Bronchial epithelial cell (primary cell): ENCODE data around the gene STK32C. TPM values are rescaled to one million over a fixed set of nuclear protein-coding genes. Genes with fewer than 3 reads are reported as not detected.

Experiments
- DNase-seq: peaks from one replicate; pipeline ENCODE4 v3.0.0-alpha.2; 2010; ENCODE audit warnings: low read depth
- FAIRE-seq: peaks from 2 replicates; lab custom pipeline; 2011; peaks lifted over from hg19 to GRCh38; lab: Jason Lieb, UNC
- H3K27me3 ChIP-seq: 2 replicates; pipeline ENCODE4 v1.5.1; 2011; ENCODE audit warnings: low read length; ENCODE audit not compliant: control insufficient read depth, insufficient read depth
- H3K36me3 ChIP-seq: 2 replicates; pipeline ENCODE4 v1.5.1; 2011; ENCODE audit warnings: low read length; ENCODE audit not compliant: control insufficient read depth, insufficient read depth
- H3K4me3 ChIP-seq: 2 replicates; pipeline ENCODE4 v1.5.1; 2011; ENCODE audit warnings: mild to moderate bottlenecking, low read depth, low read length, control low read depth
- total RNA-seq: library from RNA; depleted of rRNA; stranded (reverse); fragments of >200 nt; gene quantifications from 2 replicates; pipeline ENCODE4 v1.2.1, GENCODE V29; 2014
- TF ChIP-seq, protein P1 (sequence below): IDR thresholded peaks from 2 replicates; pipeline ENCODE4 v1.5.1; 2011; ENCODE audit warnings: mild to moderate bottlenecking, moderate library complexity, low read length, control low read depth, inconsistent platforms; ENCODE audit not compliant: insufficient read depth, severe bottlenecking

The STK32C gene
- total RNA-seq, 1 donor from 2014 or later, result 9.7 TPM

GRCh38 chr10:132266594-132267161, 41.1 kb downstream of the STK32C start:
- Histone ChIP-seq H3K27me3 (no peaks in the 10 kb centered on the region), H3K36me3 (no peaks in the 10 kb centered on the region), H3K4me3 (no peak overlapping the region)
- TF ChIP-seq, protein P1, sequence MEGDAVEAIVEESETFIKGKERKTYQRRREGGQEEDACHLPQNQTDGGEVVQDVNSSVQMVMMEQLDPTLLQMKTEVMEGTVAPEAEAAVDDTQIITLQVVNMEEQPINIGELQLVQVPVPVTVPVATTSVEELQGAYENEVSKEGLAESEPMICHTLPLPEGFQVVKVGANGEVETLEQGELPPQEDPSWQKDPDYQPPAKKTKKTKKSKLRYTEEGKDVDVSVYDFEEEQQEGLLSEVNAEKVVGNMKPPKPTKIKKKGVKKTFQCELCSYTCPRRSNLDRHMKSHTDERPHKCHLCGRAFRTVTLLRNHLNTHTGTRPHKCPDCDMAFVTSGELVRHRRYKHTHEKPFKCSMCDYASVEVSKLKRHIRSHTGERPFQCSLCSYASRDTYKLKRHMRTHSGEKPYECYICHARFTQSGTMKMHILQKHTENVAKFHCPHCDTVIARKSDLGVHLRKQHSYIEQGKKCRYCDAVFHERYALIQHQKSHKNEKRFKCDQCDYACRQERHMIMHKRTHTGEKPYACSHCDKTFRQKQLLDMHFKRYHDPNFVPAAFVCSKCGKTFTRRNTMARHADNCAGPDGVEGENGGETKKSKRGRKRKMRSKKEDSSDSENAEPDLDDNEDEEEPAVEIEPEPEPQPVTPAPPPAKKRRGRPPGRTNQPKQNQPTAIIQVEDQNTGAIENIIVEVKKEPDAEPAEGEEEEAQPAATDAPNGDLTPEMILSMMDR, result no peak
- FAIRE-seq (no peak), DNase-seq (no peak)

- no peak for DNase-seq
- Histone ChIP-seq H3K27me3 (no peaks in the 10 kb centered on the region), H3K36me3 (no peaks in the 10 kb centered on the region), H3K4me3 (no peak overlapping the region)
- TF ChIP-seq, protein P1, result no peak
- FAIRE-seq, result no peak
Observed at GRCh38 chr10:132265890-132266496, 41.8 kb downstream of the STK32C start.

DNA sequence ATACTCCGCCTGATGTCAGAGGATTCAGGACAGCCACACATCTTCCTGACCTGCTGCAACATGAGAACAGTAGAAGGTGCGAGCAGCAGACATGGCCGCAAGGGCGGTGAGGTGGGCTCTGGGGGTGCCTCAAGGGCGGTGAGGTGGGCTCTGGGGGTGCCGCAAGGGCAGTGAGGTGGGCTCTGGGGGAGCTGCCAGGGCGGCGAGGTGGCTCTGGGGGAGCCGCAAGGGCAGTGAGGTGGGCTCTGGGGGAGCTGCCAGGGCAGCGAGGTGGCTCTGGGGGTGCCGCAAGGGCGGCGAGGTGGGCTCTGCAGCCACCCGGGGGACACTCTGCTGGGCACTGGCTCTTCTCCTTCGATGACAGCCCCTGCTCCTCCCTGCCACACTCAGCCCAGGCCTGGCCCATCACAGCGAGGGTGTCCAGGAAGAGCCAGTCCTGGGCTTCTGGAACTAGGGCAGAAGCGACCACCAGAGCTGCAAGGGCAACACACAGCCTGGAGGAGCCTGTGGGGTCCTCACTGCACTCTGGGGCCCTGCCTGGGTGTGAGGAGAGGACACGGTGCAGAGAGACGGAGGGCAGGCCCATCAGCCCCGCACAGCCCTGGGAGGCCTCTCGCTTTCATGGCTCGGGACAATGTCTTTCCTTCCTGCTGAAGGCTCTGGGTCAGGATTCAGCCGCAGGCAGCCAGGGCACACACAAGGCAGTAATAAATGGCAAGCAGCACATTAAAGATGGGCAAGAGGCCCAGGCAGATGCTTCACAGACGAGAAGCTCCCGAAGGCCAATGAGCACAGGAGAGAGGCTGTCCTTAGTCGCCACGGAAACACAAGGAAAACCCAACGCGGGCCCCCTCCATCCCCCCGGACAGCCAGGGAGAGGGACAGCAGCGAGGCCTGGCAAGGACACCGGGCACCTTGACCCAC, 42.5 kb downstream of the STK32C start:
- DNase-seq, result no peak
- H3K27me3 ChIP-seq, result no peaks in the 10 kb centered on the region
- TF ChIP-seq, protein P1, result no peak
- no peaks in the 10 kb centered on the region for H3K36me3 ChIP-seq
- no peak for FAIRE-seq
- H3K4me3 ChIP-seq, result no peak overlapping the region

DNA sequence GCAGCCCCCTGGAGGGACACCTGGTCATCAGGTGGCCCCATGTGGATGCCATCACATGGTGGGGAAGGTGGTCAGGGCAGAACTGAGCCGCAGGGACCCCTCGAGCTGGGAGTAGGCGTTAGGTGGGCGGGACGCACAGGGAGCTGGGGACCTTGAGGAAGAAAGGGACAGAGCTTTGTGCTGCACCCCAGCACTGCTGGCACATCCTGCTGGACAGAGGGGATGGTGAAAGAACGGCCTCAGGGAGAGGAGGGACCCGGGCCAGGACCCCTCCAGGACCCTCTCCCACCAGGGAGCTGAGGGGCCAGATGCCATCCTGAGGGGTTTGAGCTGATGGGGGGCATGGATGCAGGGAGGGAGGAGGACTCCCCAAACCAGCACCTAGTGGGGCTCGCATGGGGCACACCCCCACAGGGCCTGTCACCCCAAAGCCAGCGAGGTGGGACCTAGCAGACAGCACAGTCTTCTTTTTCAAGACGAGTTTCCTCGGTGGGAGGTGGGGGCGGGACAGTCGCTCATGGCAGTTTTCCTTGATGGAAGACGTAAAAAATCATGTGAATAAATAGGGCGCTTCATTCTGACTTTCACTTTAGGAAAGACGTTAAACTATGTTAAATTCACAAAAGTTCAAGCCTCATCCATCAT, 43.3 kb downstream of the STK32C start:
- DNase-seq (no peak), FAIRE-seq (no peak)
- TF ChIP-seq, protein P1, result no peak
- Histone ChIP-seq H3K4me3 (no peak overlapping the region), H3K27me3 (no peaks in the 10 kb centered on the region), H3K36me3 (no peaks in the 10 kb centered on the region)

GRCh38 chr10:132263866-132264265, 43.9 kb downstream of the STK32C start:
- Histone ChIP-seq H3K4me3 (no peak overlapping the region), H3K27me3 (no peaks in the 10 kb centered on the region), H3K36me3 (no peaks in the 10 kb centered on the region)
- TF ChIP-seq, protein P1, result no peak
- DNase-seq (no peak), FAIRE-seq (no peak)
